HL-60/S4 (cell line): ENCODE results near the gene MUC5AC.
"Not testable (repeated sequence)": the region's sequence is repeated elsewhere in the genome, so short reads cannot be mapped to it uniquely, and the experiment has no call there.

Experiments
- in situ Hi-C: fragments of 300-500 bp; cut with MboI; formaldehyde crosslinking; loops from 2 replicates; pipeline ENCODE4 v1.14.3; 2022; ENCODE audit warnings: low sequenced_read_pairs

MUC5AC gene

DNA sequence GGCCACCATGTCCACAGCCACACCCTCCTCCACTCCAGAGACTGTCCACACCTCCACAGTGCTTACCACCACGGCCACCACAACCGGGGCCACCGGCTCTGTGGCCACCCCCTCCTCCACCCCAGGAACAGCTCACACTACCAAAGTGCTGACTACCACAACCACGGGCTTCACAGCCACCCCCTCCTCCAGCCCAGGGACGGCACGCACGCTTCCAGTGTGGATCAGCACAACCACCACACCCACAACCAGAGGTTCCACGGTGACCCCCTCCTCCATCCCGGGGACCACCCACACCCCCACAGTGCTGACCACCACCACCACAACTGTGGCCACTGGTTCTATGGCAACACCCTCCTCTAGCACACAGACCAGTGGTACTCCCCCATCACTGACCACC, 86.8 kb downstream of the MUC5AC start:
- in situ Hi-C loops: not testable (repeated sequence)

DNA sequence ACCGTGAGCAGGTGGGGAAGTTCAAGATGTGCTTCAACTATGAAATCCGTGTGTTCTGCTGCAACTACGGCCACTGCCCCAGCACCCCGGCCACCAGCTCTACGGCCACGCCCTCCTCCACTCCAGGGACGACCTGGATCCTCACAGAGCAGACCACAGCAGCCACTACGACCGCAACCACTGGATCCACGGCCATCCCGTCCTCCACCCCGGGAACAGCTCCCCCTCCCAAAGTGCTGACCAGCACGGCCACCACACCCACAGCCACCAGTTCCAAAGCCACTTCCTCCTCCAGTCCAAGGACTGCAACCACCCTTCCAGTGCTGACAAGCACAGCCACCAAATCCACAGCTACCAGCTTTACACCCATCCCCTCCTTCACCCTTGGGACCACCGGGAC, 88.0 kb downstream of the MUC5AC start:
- in situ Hi-C loops: not testable (repeated sequence)

DNA sequence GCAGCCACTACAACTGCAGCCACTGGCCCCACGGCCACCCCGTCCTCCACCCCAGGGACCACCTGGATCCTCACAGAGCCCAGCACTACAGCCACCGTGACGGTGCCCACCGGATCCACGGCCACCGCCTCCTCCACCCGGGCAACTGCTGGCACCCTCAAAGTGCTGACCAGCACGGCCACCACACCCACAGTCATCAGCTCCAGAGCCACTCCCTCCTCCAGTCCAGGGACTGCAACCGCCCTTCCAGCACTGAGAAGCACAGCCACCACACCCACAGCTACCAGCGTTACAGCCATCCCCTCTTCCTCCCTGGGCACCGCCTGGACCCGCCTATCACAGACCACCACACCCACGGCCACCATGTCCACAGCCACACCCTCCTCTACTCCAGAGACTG, 88.5 kb downstream of the MUC5AC start:
- in situ Hi-C loops: not testable (repeated sequence)

DNA sequence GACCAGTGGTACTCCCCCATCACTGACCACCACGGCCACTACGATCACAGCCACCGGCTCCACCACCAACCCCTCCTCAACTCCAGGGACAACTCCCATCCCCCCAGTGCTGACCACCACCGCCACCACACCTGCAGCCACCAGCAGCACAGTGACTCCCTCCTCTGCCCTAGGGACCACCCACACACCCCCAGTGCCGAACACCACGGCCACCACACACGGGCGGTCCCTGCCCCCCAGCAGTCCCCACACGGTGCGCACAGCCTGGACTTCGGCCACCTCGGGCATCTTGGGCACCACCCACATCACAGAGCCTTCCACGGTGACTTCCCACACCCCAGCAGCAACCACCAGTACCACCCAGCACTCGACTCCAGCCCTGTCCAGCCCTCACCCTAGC, 89.3 kb downstream of the MUC5AC start:
- in situ Hi-C loops: not testable (repeated sequence)

DNA sequence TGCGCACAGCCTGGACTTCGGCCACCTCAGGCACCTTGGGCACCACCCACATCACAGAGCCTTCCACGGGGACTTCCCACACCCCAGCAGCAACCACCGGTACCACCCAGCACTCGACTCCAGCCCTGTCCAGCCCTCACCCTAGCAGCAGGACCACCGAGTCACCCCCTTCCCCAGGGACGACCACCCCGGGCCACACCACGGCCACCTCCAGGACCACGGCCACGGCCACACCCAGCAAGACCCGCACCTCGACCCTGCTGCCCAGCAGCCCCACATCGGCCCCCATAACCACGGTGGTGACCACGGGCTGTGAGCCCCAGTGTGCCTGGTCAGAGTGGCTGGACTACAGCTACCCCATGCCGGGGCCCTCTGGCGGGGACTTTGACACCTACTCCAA, 91.2 kb downstream of the MUC5AC start:
- in situ Hi-C loops: not testable (repeated sequence)

DNA sequence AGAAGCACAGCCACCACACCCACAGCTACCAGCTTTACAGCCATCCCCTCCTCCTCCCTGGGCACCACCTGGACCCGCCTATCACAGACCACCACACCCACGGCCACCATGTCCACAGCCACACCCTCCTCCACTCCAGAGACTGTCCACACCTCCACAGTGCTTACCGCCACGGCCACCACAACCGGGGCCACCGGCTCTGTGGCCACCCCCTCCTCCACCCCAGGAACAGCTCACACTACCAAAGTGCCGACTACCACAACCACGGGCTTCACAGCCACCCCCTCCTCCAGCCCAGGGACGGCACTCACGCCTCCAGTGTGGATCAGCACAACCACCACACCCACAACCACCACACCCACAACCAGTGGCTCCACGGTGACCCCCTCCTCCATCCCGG, 92.7 kb downstream of the MUC5AC start:
- in situ Hi-C loops: not testable (repeated sequence)
